ENCODE results near the gene ATPAF2.

GRCh38 chr17:18009609-18010420, 29.2 kb downstream of the ATPAF2 start:
- TF ChIP-seq, protein P1, sequence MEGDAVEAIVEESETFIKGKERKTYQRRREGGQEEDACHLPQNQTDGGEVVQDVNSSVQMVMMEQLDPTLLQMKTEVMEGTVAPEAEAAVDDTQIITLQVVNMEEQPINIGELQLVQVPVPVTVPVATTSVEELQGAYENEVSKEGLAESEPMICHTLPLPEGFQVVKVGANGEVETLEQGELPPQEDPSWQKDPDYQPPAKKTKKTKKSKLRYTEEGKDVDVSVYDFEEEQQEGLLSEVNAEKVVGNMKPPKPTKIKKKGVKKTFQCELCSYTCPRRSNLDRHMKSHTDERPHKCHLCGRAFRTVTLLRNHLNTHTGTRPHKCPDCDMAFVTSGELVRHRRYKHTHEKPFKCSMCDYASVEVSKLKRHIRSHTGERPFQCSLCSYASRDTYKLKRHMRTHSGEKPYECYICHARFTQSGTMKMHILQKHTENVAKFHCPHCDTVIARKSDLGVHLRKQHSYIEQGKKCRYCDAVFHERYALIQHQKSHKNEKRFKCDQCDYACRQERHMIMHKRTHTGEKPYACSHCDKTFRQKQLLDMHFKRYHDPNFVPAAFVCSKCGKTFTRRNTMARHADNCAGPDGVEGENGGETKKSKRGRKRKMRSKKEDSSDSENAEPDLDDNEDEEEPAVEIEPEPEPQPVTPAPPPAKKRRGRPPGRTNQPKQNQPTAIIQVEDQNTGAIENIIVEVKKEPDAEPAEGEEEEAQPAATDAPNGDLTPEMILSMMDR (IDR thresholded peaks at IDR 0.05 in 2 of 3, conservative IDR thresholded peaks at IDR 0.05 in 1 of 3; ENCODE audit: control insufficient read depth in 2 of 3, extremely low read depth in 1 of 3, insufficient read depth in 1 of 3, low read depth in 3 of 3, low read length in 3 of 3): no peak
- TF ChIP-seq SUZ12 (IDR thresholded peaks at IDR 0.05; ENCODE audit: unreplicated experiment) (no peak), CREB1 (IDR thresholded peaks at IDR 0.05; ENCODE audit: low read depth) (no peak), CEBPB (IDR thresholded peaks at IDR 0.05; ENCODE audit: borderline replicate concordance in 1 of 2, low read depth in 2 of 2, low read length in 2 of 2) (no peak), ZNF274 (IDR thresholded peaks at IDR 0.05; ENCODE audit: insufficient read depth, insufficient read length) (no peak), POLR2AphosphoS5 (IDR thresholded peaks at IDR 0.05; ENCODE audit: low read length) (no peak), ZNF207 (IDR thresholded peaks at IDR 0.05; ENCODE audit: borderline replicate concordance) (no peak), POLR2A (IDR thresholded peaks at IDR 0.05; ENCODE audit: low read depth, low read length) (no peak), SPI1 (IDR thresholded peaks at IDR 0.05; ENCODE audit: borderline replicate concordance, insufficient read depth, low read depth, low read length) (no peak), CHD2 (IDR thresholded peaks at IDR 0.05; ENCODE audit: borderline replicate concordance, low read depth, low read length) (no peak), JUND (IDR thresholded peaks at IDR 0.05; ENCODE audit: low read depth, low read length) (no peak)
